WTC11 (cell line): Measurements from ENCODE around the gene CCL13. TPM values are rescaled to one million over a fixed set of nuclear protein-coding genes. Genes with fewer than 3 reads are reported as not detected.

Experiments
- ATAC-seq: fragments of 200-7000 bp; cut with Tn5 transposase; 2 replicates; pipeline ENCODE4 v1.10.0; 2021; ENCODE audit warnings: mild to moderate bottlenecking, moderate library complexity
- CTCF ChIA-PET: fragments of 300-600 bp; sonication (Branson Sonifier 250); formaldehyde crosslinking; loops from one replicate; lab custom pipeline; 2021; ENCODE audit warnings: antibody characterized with exemption; lab: Charles Lee
- POLR2A ChIA-PET: fragments of 350-600 bp; sonication (Branson Sonifier 250); formaldehyde crosslinking; loops from one replicate; lab custom pipeline; 2021; ENCODE audit warnings: antibody characterized with exemption; lab: Charles Lee
- DNase-seq: peaks from one replicate; pipeline ENCODE4 v3.0.0; 2021; ENCODE audit warnings: low spot score
- H3K27ac Mint-ChIP-seq: 2 replicates; pipeline ENCODE4 v1.8.0; 2021; ENCODE audit warnings: mixed read lengths
- H3K27me3 Mint-ChIP-seq: 2 replicates; pipeline ENCODE4 v1.8.0; 2021; ENCODE audit warnings: low read depth, mild to moderate bottlenecking, moderate library complexity, mixed read lengths
- H3K36me3 Mint-ChIP-seq: 2 replicates; pipeline ENCODE4 v1.8.0; 2021; ENCODE audit warnings: mixed read lengths
- H3K4me1 Mint-ChIP-seq: 2 replicates; pipeline ENCODE4 v1.8.0; 2022; ENCODE audit warnings: mixed read lengths
- H3K4me3 Mint-ChIP-seq: 2 replicates; pipeline ENCODE4 v1.8.0; 2021; ENCODE audit warnings: mild to moderate bottlenecking, moderate library complexity, mixed read lengths
- H3K9me3 Mint-ChIP-seq: 2 replicates; pipeline ENCODE4 v1.8.0; 2021; ENCODE audit warnings: mixed read lengths
- AR ChIP-seq: fragments of 250-450 bp; sonication (Bioruptor Pico); IDR thresholded peaks from 2 replicates; pipeline ENCODE4 v1.9.0; 2021; ENCODE audit warnings: mild to moderate bottlenecking
- ATF3 ChIP-seq: sonication (generic); formaldehyde crosslinking; conservative IDR thresholded peaks from 2 replicates; pipeline ENCODE4 v1.8.1; 2022; ENCODE audit warnings: mild to moderate bottlenecking, missing genetic modification reagents
- CDX4 ChIP-seq: fragments of 250-450 bp; sonication (Bioruptor Pico); IDR thresholded peaks from 2 replicates; pipeline ENCODE4 v1.9.0; 2021; ENCODE audit warnings: moderate library complexity, mild to moderate bottlenecking, inconsistent platforms, borderline replicate concordance
- CREB1 ChIP-seq: sonication (generic); formaldehyde crosslinking; IDR thresholded peaks from 2 replicates; pipeline ENCODE4 v1.8.0; 2023; ENCODE audit warnings: mild to moderate bottlenecking, missing genetic modification reagents
- CREM ChIP-seq: sonication (generic); formaldehyde crosslinking; IDR thresholded peaks from 2 replicates; pipeline ENCODE4 v1.8.1; 2022; ENCODE audit warnings: mild to moderate bottlenecking, missing genetic modification reagents, moderate library complexity
- E2F1 ChIP-seq: sonication (generic); formaldehyde crosslinking; IDR thresholded peaks from 2 replicates; pipeline ENCODE4 v1.8.0; 2022; ENCODE audit warnings: mild to moderate bottlenecking, missing genetic modification reagents
- E2F4 ChIP-seq: sonication (generic); formaldehyde crosslinking; IDR thresholded peaks from 2 replicates; pipeline ENCODE4 v1.8.1; 2022; ENCODE audit warnings: low read depth, mild to moderate bottlenecking, moderate library complexity, missing genetic modification reagents, borderline replicate concordance
- ESRRA ChIP-seq: sonication (generic); formaldehyde crosslinking; IDR thresholded peaks from 2 replicates; pipeline ENCODE4 v1.8.1; 2022; ENCODE audit warnings: mild to moderate bottlenecking, missing genetic modification reagents, borderline replicate concordance
- HMGXB4 ChIP-seq: sonication (generic); formaldehyde crosslinking; IDR thresholded peaks from 2 replicates; pipeline ENCODE4 v1.8.1; 2023; ENCODE audit warnings: mild to moderate bottlenecking, moderate library complexity, missing genetic modification reagents
- IRF1 ChIP-seq: sonication (generic); formaldehyde crosslinking; IDR thresholded peaks from 2 replicates; pipeline ENCODE4 v1.8.0; 2023; ENCODE audit warnings: missing genetic modification reagents
- KAT7 ChIP-seq: sonication (generic); formaldehyde crosslinking; IDR thresholded peaks from 2 replicates; pipeline ENCODE4 v1.8.1; 2023; ENCODE audit warnings: missing genetic modification reagents, mild to moderate bottlenecking, borderline replicate concordance
- MXD4 ChIP-seq: fragments of 250-450 bp; sonication (Bioruptor Pico); IDR thresholded peaks from 2 replicates; pipeline ENCODE4 v1.8.0; 2021; ENCODE audit warnings: mild to moderate bottlenecking, moderate library complexity, borderline replicate concordance
- SMAD3 ChIP-seq: sonication (generic); formaldehyde crosslinking; IDR thresholded peaks from 2 replicates; pipeline ENCODE4 v1.8.0; 2022; ENCODE audit warnings: missing genetic modification reagents, mild to moderate bottlenecking, borderline replicate concordance
- USF1 ChIP-seq: sonication (generic); formaldehyde crosslinking; IDR thresholded peaks from 2 replicates; pipeline ENCODE4 v1.8.0; 2022; ENCODE audit warnings: mild to moderate bottlenecking, missing genetic modification reagents
- ZNF121 ChIP-seq: sonication (generic); formaldehyde crosslinking; IDR thresholded peaks from 2 replicates; pipeline ENCODE4 v1.8.0; 2023; ENCODE audit warnings: missing genetic modification reagents
- ZNF263 ChIP-seq: sonication (generic); formaldehyde crosslinking; IDR thresholded peaks from 2 replicates; pipeline ENCODE4 v1.8.1; 2022; ENCODE audit warnings: low read depth, mild to moderate bottlenecking, moderate library complexity, missing genetic modification reagents
- ZNF416 ChIP-seq: fragments of 250-450 bp; sonication (Bioruptor Pico); IDR thresholded peaks from 2 replicates; pipeline ENCODE4 v1.9.0; 2021; ENCODE audit warnings: mild to moderate bottlenecking, inconsistent platforms
- ZNF423 ChIP-seq: fragments of 250-450 bp; sonication (Bioruptor Pico); IDR thresholded peaks from 2 replicates; pipeline ENCODE4 v2.1.2; 2022; ENCODE audit warnings: mild to moderate bottlenecking, moderate library complexity
- ZNF532 ChIP-seq: fragments of 250-450 bp; sonication (Bioruptor Pico); IDR thresholded peaks from 2 replicates; pipeline ENCODE4 v1.9.0; 2021; ENCODE audit warnings: mild to moderate bottlenecking, borderline replicate concordance
- ZNF671 ChIP-seq: fragments of 250-450 bp; sonication (Bioruptor Pico); IDR thresholded peaks from 2 replicates; pipeline ENCODE4 v1.8.0; 2021; ENCODE audit warnings: mild to moderate bottlenecking
- total RNA-seq: library from RNA; stranded (reverse); gene quantifications from 3 replicates; pipeline ENCODE4 v1.2.3, GENCODE V29; 2021

Gene CCL13
- total RNA-seq, 1 experiment from 2014 or later: not detected

- TF ChIP-seq E2F1 (CRISPR knock-in tag) (no peak), USF1 (no peak), KAT7 (CRISPR knock-in tag) (no peak)
Observed at GRCh38 chr17:34313164-34313563, 43.1 kb upstream of the CCL13 start (continued).

GRCh38 chr17:34314279-34314678 lies 42.0 kb upstream of the CCL13 start:
- POLR2A ChIA-PET: no interaction called here
- Mint-ChIP-seq H3K27me3 (peaks cover 18% of the 10 kb centered on the region), H3K4me3 (no peak overlapping the region), H3K4me1 (no peaks in the 10 kb centered on the region; the same call in 1 of the 2 replicates), H3K9me3 (no peaks in the 10 kb centered on the region), H3K36me3 (no peaks in the 10 kb centered on the region), H3K27ac (no peak overlapping the region)
- no peak for ATAC-seq
- DNase-seq: no peak
- no peak for TF ChIP-seq ZNF671
- no peak for TF ChIP-seq CREB1 (CRISPR knock-in tag)
- TF ChIP-seq ATF3 (CRISPR knock-in tag): no peak
- TF ChIP-seq KAT7 (CRISPR knock-in tag): no peak
- TF ChIP-seq CDX4 (CRISPR knock-in tag): no peak
- no peak for TF ChIP-seq ZNF423 (CRISPR knock-in tag)
- TF ChIP-seq ZNF532 (CRISPR knock-in tag): no peak
- TF ChIP-seq SMAD3 (CRISPR knock-in tag): no peak
- no peak for TF ChIP-seq CREM
- TF ChIP-seq IRF1 (CRISPR knock-in tag): no peak
- TF ChIP-seq ESRRA (CRISPR knock-in tag): no peak
- TF ChIP-seq ZNF416 (CRISPR knock-in tag): no peak
- TF ChIP-seq E2F4 (CRISPR knock-in tag): no peak
- TF ChIP-seq ZNF263 (CRISPR knock-in tag): no peak
- no peak for TF ChIP-seq MXD4 (CRISPR knock-in tag)
- no peak for TF ChIP-seq HMGXB4 (CRISPR knock-in tag)
- TF ChIP-seq ZNF121 (CRISPR knock-in tag): no peak
- no peak for TF ChIP-seq AR (CRISPR knock-in tag)
- CTCF ChIA-PET: no interaction called here
